Spleen (tissue), 7 donors: ENCODE results near the gene FAN1.

ENCODE experiments used
- POLR2A ChIP-seq, 3 donors: fragments of 450-650 bp; IDR thresholded peaks; one replicate each; pipeline ENCODE4 v1.5.1; 2017; ENCODE audit warnings: antibody characterized with exemption in 3 of 3, mild to moderate bottlenecking in 1 of 3
- TF ChIP-seq, protein P1 (sequence below), 11 experiments: fragments of 200-600 bp in 7 of 11; fragments of 450-650 bp in 4 of 11; sonication (generic) in 4 of 11; IDR thresholded peaks in 8 of 11; conservative IDR thresholded peaks in 3 of 11; 1 replicate in 7 of 11; 2 replicates in 4 of 11; pipeline versions ENCODE4 v1.4.0 to v1.8.0; 2016 to 2021; ENCODE audit warnings: antibody characterized with exemption in 11 of 11, inconsistent platforms in 4 of 11, mild to moderate bottlenecking in 1 of 11
- donor health status: DM: no; HTN: no; CAD: no; lungs with moderate emphysema.
- donor health status: DM: no; HTN: no; CAD: no.
- donor health status: DM: no; HTN: no; CAD: no.

- TF ChIP-seq, protein P1, sequence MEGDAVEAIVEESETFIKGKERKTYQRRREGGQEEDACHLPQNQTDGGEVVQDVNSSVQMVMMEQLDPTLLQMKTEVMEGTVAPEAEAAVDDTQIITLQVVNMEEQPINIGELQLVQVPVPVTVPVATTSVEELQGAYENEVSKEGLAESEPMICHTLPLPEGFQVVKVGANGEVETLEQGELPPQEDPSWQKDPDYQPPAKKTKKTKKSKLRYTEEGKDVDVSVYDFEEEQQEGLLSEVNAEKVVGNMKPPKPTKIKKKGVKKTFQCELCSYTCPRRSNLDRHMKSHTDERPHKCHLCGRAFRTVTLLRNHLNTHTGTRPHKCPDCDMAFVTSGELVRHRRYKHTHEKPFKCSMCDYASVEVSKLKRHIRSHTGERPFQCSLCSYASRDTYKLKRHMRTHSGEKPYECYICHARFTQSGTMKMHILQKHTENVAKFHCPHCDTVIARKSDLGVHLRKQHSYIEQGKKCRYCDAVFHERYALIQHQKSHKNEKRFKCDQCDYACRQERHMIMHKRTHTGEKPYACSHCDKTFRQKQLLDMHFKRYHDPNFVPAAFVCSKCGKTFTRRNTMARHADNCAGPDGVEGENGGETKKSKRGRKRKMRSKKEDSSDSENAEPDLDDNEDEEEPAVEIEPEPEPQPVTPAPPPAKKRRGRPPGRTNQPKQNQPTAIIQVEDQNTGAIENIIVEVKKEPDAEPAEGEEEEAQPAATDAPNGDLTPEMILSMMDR (IDR thresholded peaks at IDR 0.05 in 8 of 11, conservative IDR thresholded peaks at IDR 0.05 in 3 of 11): no peak
- TF ChIP-seq POLR2A (IDR thresholded peaks at IDR 0.05): no peak
These were observed 18.2 kb downstream of the FAN1 start for GRCh38 chr15:30921781-30922479.
